ENCODE measurements around the gene VEGFC. TPM values are rescaled to one million over a fixed set of nuclear protein-coding genes. Genes with fewer than 3 reads are reported as not detected.

VEGFC gene
- total RNA-seq, 1 experiment from 2014 or later: not detected

- Histone ChIP-seq H3K27ac (ENCODE audit: low read depth, low read length) (no peak overlapping the region), H3K4me2 (ENCODE audit: low read length) (no peak overlapping the region), H3K27me3 (ENCODE audit: insufficient read depth, low read length) (no peaks in the 10 kb centered on the region), H3K4me3 (replicated peaks in 1 of 2; ENCODE audit: low read depth in 1 of 2, low read length in 2 of 2) (no peak overlapping the region), H3K36me3 (ENCODE audit: control insufficient read depth in 1 of 2, insufficient read depth in 2 of 2, low read length in 2 of 2) (no peaks in the 10 kb centered on the region), H3K79me2 (ENCODE audit: insufficient read depth, low read length) (no peaks in the 10 kb centered on the region), H3K4me1 (ENCODE audit: control insufficient read depth in 1 of 2, insufficient read depth in 2 of 2, low read length in 2 of 2) (no peaks in the 10 kb centered on the region), H3K9me2 (ENCODE audit: insufficient read depth) (no peaks in the 10 kb centered on the region), H3K9me3 (ENCODE audit: control insufficient read depth in 1 of 2, insufficient read depth in 1 of 2, low read depth in 1 of 2, low read length in 2 of 2) (no peaks in the 10 kb centered on the region), H2AFZ (ENCODE audit: low read depth, low read length, poor library complexity, severe bottlenecking) (no peak overlapping the region), H3K9ac (ENCODE audit: low read length) (no peak overlapping the region), H4K20me1 (ENCODE audit: insufficient read depth) (no peaks in the 10 kb centered on the region)
- no TSS peak for BruUV-seq (replicated peaks)
- intact Hi-C loops (cut with micrococcal nuclease): loop anchor here (2.0 to 5.0 kb wide), 2 partner anchors 256 to 413 kb away; no protein-coding TSS in a partner anchor
- ChIA-PET CTCF (no interaction called here), RAD21 (ENCODE audit: low non-redundant PET in 1 of 2, low total read pairs in 2 of 2, uncharacterized antibody in 2 of 2, unreplicated experiment in 2 of 2) (no interaction called here), POLR2A (no interaction called here)
- ATAC-seq (no peak), DNase-seq (ENCODE audit: low read depth, low spot score) (no peak)
- TF ChIP-seq POLR2A (IDR thresholded peaks at IDR 0.05; ENCODE audit: borderline replicate concordance, extremely low read depth, insufficient read depth, insufficient read length) (no peak), SIN3A (IDR thresholded peaks at IDR 0.05; ENCODE audit: low read depth) (no peak), ZNF274 (IDR thresholded peaks at IDR 0.05; ENCODE audit: low read depth, low read length) (no peak), EZH2phosphoT487 (IDR thresholded peaks at IDR 0.05; ENCODE audit: borderline replicate concordance) (no peak), JUND (IDR thresholded peaks at IDR 0.05) (no peak), RAD21 (IDR thresholded peaks at IDR 0.05; ENCODE audit: low read depth) (no peak), SP1 (IDR thresholded peaks at IDR 0.05; ENCODE audit: low read depth) (no peak)
Measured at GRCh38 chr4:176790398-176790797, 2.3 kb downstream of the VEGFC start.

GRCh38 chr4:176789955-176790354 lies 2.8 kb downstream of the VEGFC start:
- Histone ChIP-seq H3K9me2 (ENCODE audit: insufficient read depth) (no peaks in the 10 kb centered on the region), H3K9ac (ENCODE audit: low read length) (no peak overlapping the region), H3K4me2 (ENCODE audit: low read length) (no peak overlapping the region), H3K79me2 (ENCODE audit: insufficient read depth, low read length) (no peaks in the 10 kb centered on the region), H2AFZ (ENCODE audit: low read depth, low read length, poor library complexity, severe bottlenecking) (no peak overlapping the region), H3K9me3 (ENCODE audit: control insufficient read depth in 1 of 2, insufficient read depth in 1 of 2, low read depth in 1 of 2, low read length in 2 of 2) (no peaks in the 10 kb centered on the region), H4K20me1 (ENCODE audit: insufficient read depth) (no peaks in the 10 kb centered on the region), H3K4me1 (ENCODE audit: control insufficient read depth in 1 of 2, insufficient read depth in 2 of 2, low read length in 2 of 2) (no peaks in the 10 kb centered on the region), H3K4me3 (replicated peaks in 1 of 2; ENCODE audit: low read depth in 1 of 2, low read length in 2 of 2) (no peak overlapping the region), H3K36me3 (ENCODE audit: control insufficient read depth in 1 of 2, insufficient read depth in 2 of 2, low read length in 2 of 2) (no peaks in the 10 kb centered on the region), H3K27ac (ENCODE audit: low read depth, low read length) (no peak overlapping the region), H3K27me3 (ENCODE audit: insufficient read depth, low read length) (no peaks in the 10 kb centered on the region)
- CTCF ChIA-PET: no interaction called here
- POLR2A ChIA-PET: no interaction called here
- RAD21 ChIA-PET (ENCODE audit: low non-redundant PET in 1 of 2, low total read pairs in 2 of 2, uncharacterized antibody in 2 of 2, unreplicated experiment in 2 of 2): no interaction called here
- DNase-seq (ENCODE audit: low read depth, low spot score) (peak; percentile 23), ATAC-seq (peak; percentile 78)
- intact Hi-C loops (cut with micrococcal nuclease): loop anchor here (2.0 to 5.0 kb wide), 2 partner anchors 257 to 413 kb away; no protein-coding TSS in a partner anchor
- no TSS peak for BruUV-seq (replicated peaks)
- TF ChIP-seq ZBTB33 (IDR thresholded peaks at IDR 0.05; ENCODE audit: extremely low read depth, insufficient replicate concordance, low read length) (no peak), REST (IDR thresholded peaks at IDR 0.05; ENCODE audit: low read depth) (no peak), FOSL1 (IDR thresholded peaks at IDR 0.05; ENCODE audit: low read depth) (no peak), EZH2 (IDR thresholded peaks at IDR 0.05) (no peak), EZH2phosphoT487 (IDR thresholded peaks at IDR 0.05; ENCODE audit: borderline replicate concordance) (no peak), RAD21 (IDR thresholded peaks at IDR 0.05; ENCODE audit: low read depth) (peak; percentile 61), CEBPB (IDR thresholded peaks at IDR 0.05; ENCODE audit: low read depth) (no peak), SRF (IDR thresholded peaks at IDR 0.05; ENCODE audit: low read depth) (no peak), TCF7L2 (IDR thresholded peaks at IDR 0.05; ENCODE audit: borderline replicate concordance, extremely low read depth, insufficient read depth, insufficient read length) (no peak), ZNF274 (IDR thresholded peaks at IDR 0.05; ENCODE audit: low read depth, low read length) (no peak), CBX3 (IDR thresholded peaks at IDR 0.05; ENCODE audit: low read depth) (no peak), SIN3A (IDR thresholded peaks at IDR 0.05; ENCODE audit: low read depth) (no peak), JUND (IDR thresholded peaks at IDR 0.05) (no peak), MAX (IDR thresholded peaks at IDR 0.05) (no peak)

All from HCT116 (cell line).